SK-N-SH (cell line): ENCODE data around the gene NECTIN1.

Experiments
- CHD2 ChIP-seq: fragments of 150-350 bp; IDR thresholded peaks from 2 replicates; pipeline ENCODE4 v1.6.1; 2018; ENCODE audit warnings: low read length; ENCODE audit not compliant: partially characterized antibody
- JUND ChIP-seq: IDR thresholded peaks from 2 replicates; pipeline ENCODE4 v1.4.0; 2012
- TF ChIP-seq, protein P1 (sequence below): fragments of 200-600 bp; sonication (generic); IDR thresholded peaks from 2 replicates; pipeline ENCODE4 v1.6.1; 2017; ENCODE audit warnings: antibody characterized with exemption, mild to moderate bottlenecking, moderate library complexity
- TF ChIP-seq, protein P2 (sequence below): fragments of 150-350 bp; IDR thresholded peaks from 2 replicates; pipeline ENCODE4 v1.6.1; 2017; ENCODE audit warnings: antibody characterized with exemption, low read length, low read depth, borderline replicate concordance

DNA sequence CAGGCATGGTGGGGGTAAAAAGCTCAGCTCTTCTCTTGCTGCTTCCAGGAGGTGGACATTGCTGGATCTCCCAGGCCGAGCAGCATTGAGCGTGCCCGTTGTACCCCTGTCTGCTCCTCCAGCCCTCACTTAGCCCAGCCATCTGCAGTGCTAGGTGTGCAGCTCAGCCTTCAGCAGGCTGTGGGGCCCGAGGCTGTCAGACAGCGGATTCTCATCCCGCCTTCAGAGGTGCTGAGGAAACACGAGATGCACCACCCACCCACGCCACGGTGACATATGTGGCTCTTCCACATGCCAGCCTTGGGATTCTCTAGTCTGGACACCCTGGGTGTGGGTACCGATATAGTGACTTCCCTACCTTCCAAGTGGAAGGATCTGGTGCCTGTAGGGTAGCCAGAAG lies 48.9 kb upstream of the NECTIN1 start:
- TF ChIP-seq, protein P1, sequence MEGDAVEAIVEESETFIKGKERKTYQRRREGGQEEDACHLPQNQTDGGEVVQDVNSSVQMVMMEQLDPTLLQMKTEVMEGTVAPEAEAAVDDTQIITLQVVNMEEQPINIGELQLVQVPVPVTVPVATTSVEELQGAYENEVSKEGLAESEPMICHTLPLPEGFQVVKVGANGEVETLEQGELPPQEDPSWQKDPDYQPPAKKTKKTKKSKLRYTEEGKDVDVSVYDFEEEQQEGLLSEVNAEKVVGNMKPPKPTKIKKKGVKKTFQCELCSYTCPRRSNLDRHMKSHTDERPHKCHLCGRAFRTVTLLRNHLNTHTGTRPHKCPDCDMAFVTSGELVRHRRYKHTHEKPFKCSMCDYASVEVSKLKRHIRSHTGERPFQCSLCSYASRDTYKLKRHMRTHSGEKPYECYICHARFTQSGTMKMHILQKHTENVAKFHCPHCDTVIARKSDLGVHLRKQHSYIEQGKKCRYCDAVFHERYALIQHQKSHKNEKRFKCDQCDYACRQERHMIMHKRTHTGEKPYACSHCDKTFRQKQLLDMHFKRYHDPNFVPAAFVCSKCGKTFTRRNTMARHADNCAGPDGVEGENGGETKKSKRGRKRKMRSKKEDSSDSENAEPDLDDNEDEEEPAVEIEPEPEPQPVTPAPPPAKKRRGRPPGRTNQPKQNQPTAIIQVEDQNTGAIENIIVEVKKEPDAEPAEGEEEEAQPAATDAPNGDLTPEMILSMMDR: no peak
- TF ChIP-seq CHD2 (no peak), JUND (no peak)
- TF ChIP-seq, protein P2, sequence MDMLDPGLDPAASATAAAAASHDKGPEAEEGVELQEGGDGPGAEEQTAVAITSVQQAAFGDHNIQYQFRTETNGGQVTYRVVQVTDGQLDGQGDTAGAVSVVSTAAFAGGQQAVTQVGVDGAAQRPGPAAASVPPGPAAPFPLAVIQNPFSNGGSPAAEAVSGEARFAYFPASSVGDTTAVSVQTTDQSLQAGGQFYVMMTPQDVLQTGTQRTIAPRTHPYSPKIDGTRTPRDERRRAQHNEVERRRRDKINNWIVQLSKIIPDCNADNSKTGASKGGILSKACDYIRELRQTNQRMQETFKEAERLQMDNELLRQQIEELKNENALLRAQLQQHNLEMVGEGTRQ: no peak
